ENCODE results near the gene SRP14.
"Not testable (repeated sequence)": the region's sequence is repeated elsewhere in the genome, so short reads cannot be mapped to it uniquely, and the experiment has no call there.

The SRP14 gene

GRCh38 chr15:40042791-40043320, 3.9 kb upstream of the SRP14 start:
- in situ Hi-C loops (cut with MboI; ENCODE audit: low pct_unique_long_range_greater_than_20kb, low sequenced_read_pairs, unreplicated experiment): loop anchor here (10.0 to 25.0 kb wide), 3 partner anchors 152 to 369 kb away; partner anchors contain the start of gene IVD
- no peak for TF ChIP-seq CTCF (IDR thresholded peaks at IDR 0.05; ENCODE audit: extremely low read depth, insufficient read depth, missing control alignments)
- no peak for DNase-seq (ENCODE audit: low spot score)

GRCh38 chr15:40040770-40041169, 1.8 kb upstream of the SRP14 start:
- no peak for TF ChIP-seq CTCF (IDR thresholded peaks at IDR 0.05; ENCODE audit: extremely low read depth, insufficient read depth, missing control alignments)
- DNase-seq (ENCODE audit: low spot score): no peak
- in situ Hi-C loops (cut with MboI; ENCODE audit: low pct_unique_long_range_greater_than_20kb, low sequenced_read_pairs, unreplicated experiment): loop anchor here (10.0 to 25.0 kb wide), 3 partner anchors 154 to 372 kb away; partner anchors contain the start of gene IVD

GRCh38 chr15:40040293-40040635, 1.3 kb upstream of the SRP14 start:
- no peak for DNase-seq (ENCODE audit: low spot score)
- TF ChIP-seq CTCF (IDR thresholded peaks at IDR 0.05; ENCODE audit: extremely low read depth, insufficient read depth, missing control alignments): no peak
- in situ Hi-C loops (cut with MboI; ENCODE audit: low pct_unique_long_range_greater_than_20kb, low sequenced_read_pairs, unreplicated experiment): loop anchor here (10.0 to 25.0 kb wide), 3 partner anchors 155 to 372 kb away; partner anchors contain the start of gene IVD

- DNase-seq (ENCODE audit: low spot score): no peak
- no peak for TF ChIP-seq CTCF (IDR thresholded peaks at IDR 0.05; ENCODE audit: extremely low read depth, insufficient read depth, missing control alignments)
- in situ Hi-C loops (cut with MboI; ENCODE audit: low pct_unique_long_range_greater_than_20kb, low sequenced_read_pairs, unreplicated experiment): loop anchor here (25.0 kb wide), 1 partner anchor 374 kb away; the partner anchor contains the start of gene IVD
Measured at GRCh38 chr15:40038275-40038637, 725 bp downstream of the SRP14 start.

GRCh38 chr15:40037721-40038120, 1.3 kb downstream of the SRP14 start:
- no peak for DNase-seq (ENCODE audit: low spot score)
- no peak for TF ChIP-seq CTCF (IDR thresholded peaks at IDR 0.05; ENCODE audit: extremely low read depth, insufficient read depth, missing control alignments)
- in situ Hi-C loops (cut with MboI; ENCODE audit: low pct_unique_long_range_greater_than_20kb, low sequenced_read_pairs, unreplicated experiment): loop anchor here (25.0 kb wide), 1 partner anchor 375 kb away; the partner anchor contains the start of gene IVD

- in situ Hi-C loops (cut with MboI; ENCODE audit: low pct_unique_long_range_greater_than_20kb, low sequenced_read_pairs, unreplicated experiment): loop anchor here (25.0 kb wide), 1 partner anchor 377 kb away; the partner anchor contains the start of gene IVD
- not testable (repeated sequence) for DNase-seq (ENCODE audit: low spot score)
Measured at GRCh38 chr15:40035182-40035581, 3.8 kb downstream of the SRP14 start.

- TF ChIP-seq CTCF (IDR thresholded peaks at IDR 0.05; ENCODE audit: extremely low read depth, insufficient read depth, missing control alignments): no peak
Measured at GRCh38 chr15:40034186-40034946, 4.6 kb downstream of the SRP14 start.

More at GRCh38 chr15:40034186-40034946, 4.6 kb downstream of the SRP14 start:
- DNase-seq (ENCODE audit: low spot score): no peak
- in situ Hi-C loops (cut with MboI; ENCODE audit: low pct_unique_long_range_greater_than_20kb, low sequenced_read_pairs, unreplicated experiment): loop anchor here (25.0 kb wide), 1 partner anchor 378 kb away; the partner anchor contains the start of gene IVD

Measured in GM13977 (cell line).